Left lung (tissue), 10 donors: ENCODE measurements around the gene MSI1. TPM values are rescaled to one million over a fixed set of nuclear protein-coding genes. Genes with fewer than 3 reads are reported as not detected.

Experiments
- ATAC-seq: fragments of 200-7000 bp; cut with Tn5 transposase; one replicate; pipeline ENCODE4 v1.9.1; 2020; ENCODE audit warnings: moderate library complexity
- DNase-seq, 4 donors: peaks; one replicate each; pipeline ENCODE4 v3.0.0-alpha.2; 2013 to 2020
- H3K27ac ChIP-seq, 2 donors: fragments of 200-600 bp; sonication (generic) in 1 of 2; one replicate each; pipeline versions ENCODE4 v1.5.0 to v1.8.0; 2020 to 2021
- H3K27me3 ChIP-seq, 2 donors: fragments of 200-600 bp; sonication (generic) in 1 of 2; one replicate each; pipeline versions ENCODE4 v1.5.0 to v1.8.0; 2020 to 2021
- H3K36me3 ChIP-seq, 2 donors: fragments of 200-600 bp; sonication (generic) in 1 of 2; one replicate each; pipeline versions ENCODE4 v1.5.0 to v1.8.0; 2020 to 2021
- H3K4me1 ChIP-seq, 2 donors: fragments of 200-600 bp; one replicate each; pipeline ENCODE4 v1.8.0; 2021
- H3K4me3 ChIP-seq, 2 donors: fragments of 200-600 bp; sonication (generic) in 1 of 2; one replicate each; pipeline versions ENCODE4 v1.5.0 to v1.8.0; 2020 to 2021; ENCODE audit warnings: mild to moderate bottlenecking in 1 of 2
- H3K9me3 ChIP-seq, 2 donors: fragments of 200-600 bp; sonication (generic) in 1 of 2; one replicate each; pipeline versions ENCODE4 v1.5.0 to v1.8.0; 2020 to 2021
- intact Hi-C, 2 donors: fragments of 100-400 bp; cut with DNase I; formaldehyde crosslinking; loops; one replicate each; pipeline versions ENCODE4 v1.11.2 to v1.14.2; 2022
- polyA plus RNA-seq, 6 donors: library from polyadenylated mRNA; unstranded; fragments of 120-200 nt; gene quantifications; one replicate each; pipeline ENCODE4 v1.2.1, GENCODE V29; 2013; ENCODE audit not compliant: insufficient read length in 6 of 6
- total RNA-seq, 2 donors: library from RNA; stranded (reverse); fragmentation: NEBNext Ultra II Directional; extraction: Animal tissue kit (Norgen Biotek cat#: 25700); gene quantifications; one replicate each; pipeline ENCODE4 v1.2.1, GENCODE V29; 2021
- TF ChIP-seq, protein P1 (sequence below), 2 donors: fragments of 200-600 bp; sonication (generic) in 1 of 2; IDR thresholded peaks; one replicate each; pipeline versions ENCODE4 v1.5.0 to v1.8.0; 2021; ENCODE audit warnings: antibody characterized with exemption in 2 of 2
- donor health status: DM: no; HTN: yes; CAD: no.
- donor health status: DM: no; HTN: no; CAD: no.

Gene MSI1
- total and polyA plus RNA-seq, 8 donors, result 0.60 to 19.3 (median 16.5) TPM

- Histone ChIP-seq H3K4me1 (peaks cover 0 to 17% of the 10 kb centered on the region in 2 donors), H3K9me3 (no peaks in the 10 kb centered on the region), H3K27ac (peak overlapping the region; percentile 98 to 99), H3K4me3 (peak overlapping the region; percentile 41 to 46), H3K27me3 (no peaks in the 10 kb centered on the region), H3K36me3 (no peaks in the 10 kb centered on the region)
- ATAC-seq (peak; percentile 2), DNase-seq (no peak)
- intact Hi-C loops, result no loop called here
- TF ChIP-seq, protein P1, sequence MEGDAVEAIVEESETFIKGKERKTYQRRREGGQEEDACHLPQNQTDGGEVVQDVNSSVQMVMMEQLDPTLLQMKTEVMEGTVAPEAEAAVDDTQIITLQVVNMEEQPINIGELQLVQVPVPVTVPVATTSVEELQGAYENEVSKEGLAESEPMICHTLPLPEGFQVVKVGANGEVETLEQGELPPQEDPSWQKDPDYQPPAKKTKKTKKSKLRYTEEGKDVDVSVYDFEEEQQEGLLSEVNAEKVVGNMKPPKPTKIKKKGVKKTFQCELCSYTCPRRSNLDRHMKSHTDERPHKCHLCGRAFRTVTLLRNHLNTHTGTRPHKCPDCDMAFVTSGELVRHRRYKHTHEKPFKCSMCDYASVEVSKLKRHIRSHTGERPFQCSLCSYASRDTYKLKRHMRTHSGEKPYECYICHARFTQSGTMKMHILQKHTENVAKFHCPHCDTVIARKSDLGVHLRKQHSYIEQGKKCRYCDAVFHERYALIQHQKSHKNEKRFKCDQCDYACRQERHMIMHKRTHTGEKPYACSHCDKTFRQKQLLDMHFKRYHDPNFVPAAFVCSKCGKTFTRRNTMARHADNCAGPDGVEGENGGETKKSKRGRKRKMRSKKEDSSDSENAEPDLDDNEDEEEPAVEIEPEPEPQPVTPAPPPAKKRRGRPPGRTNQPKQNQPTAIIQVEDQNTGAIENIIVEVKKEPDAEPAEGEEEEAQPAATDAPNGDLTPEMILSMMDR (IDR thresholded peaks at IDR 0.05), result no peak
These were observed 76.6 kb downstream of the MSI1 start for GRCh38 chr12:120292411-120292660.

Other genes starting within 250 kb of the MSI1 start
- 10 to 100 TPM; 69.2 to 89.4 TPM for gene GCN1, start 174.4 kb downstream of the MSI1 start, total RNA-seq
- 10 to 100 TPM; 51.8 to 66.1 (median 56.0) TPM for gene GCN1, start 174.4 kb downstream of the MSI1 start, polyA plus RNA-seq
- gene RPLP0, start 168.1 kb downstream of the MSI1 start, total RNA-seq, result 1,000 to 10,000 TPM; 1,565 to 1,940 TPM
- 1,000 to 10,000 TPM; 3,134 to 3,748 (median 3,582) TPM for gene RPLP0, start 168.1 kb downstream of the MSI1 start, polyA plus RNA-seq
- gene PXN, start 103.4 kb downstream of the MSI1 start, total RNA-seq, result 100 to 1,000 TPM in 1 of 2 donors, 10 to 100 TPM in 1; 90.7 to 111 TPM
- gene PXN, start 103.4 kb downstream of the MSI1 start, polyA plus RNA-seq, result 10 to 100 TPM; 56.5 to 71.3 (median 64.3) TPM
- 1,000 to 10,000 TPM; 6,889 to 7,719 TPM for gene RNU4-2, start 77.3 kb downstream of the MSI1 start, total RNA-seq
- gene RNU4-2, start 77.3 kb downstream of the MSI1 start, polyA plus RNA-seq, result 10 to 100 TPM in 1 of 6 donors, 1 to 10 TPM in 2, not detected in 3; 1.3 to 14.9 (median 1.5) TPM
- 1,000 to 10,000 TPM; 3,185 to 3,518 TPM for gene RNU4-1, start 75.9 kb downstream of the MSI1 start, total RNA-seq
- gene RNU4-1, start 75.9 kb downstream of the MSI1 start, polyA plus RNA-seq, result 1 to 10 TPM in 1 of 6 donors, not detected in 5; 1.8 TPM
- 1 to 10 TPM; 1.7 to 2.3 TPM for gene SIRT4, start 66.8 kb downstream of the MSI1 start, total RNA-seq
- 1 to 10 TPM; 2.2 to 3.8 (median 3.0) TPM for gene SIRT4, start 66.8 kb downstream of the MSI1 start, polyA plus RNA-seq
- gene PLA2G1B, start 41.4 kb downstream of the MSI1 start, total RNA-seq, result 10 to 100 TPM in 1 of 2 donors, 1 to 10 TPM in 1; 4.7 to 76.9 TPM
- gene PLA2G1B, start 41.4 kb downstream of the MSI1 start, polyA plus RNA-seq, result 1 to 10 TPM; 1.1 to 2.4 (median 1.7) TPM
- gene COX6A1, start 68.9 kb upstream of the MSI1 start, total RNA-seq, result 100 to 1,000 TPM; 308 to 311 TPM
- 100 to 1,000 TPM; 187 to 217 (median 212) TPM for gene COX6A1, start 68.9 kb upstream of the MSI1 start, polyA plus RNA-seq
- gene TRIAP1, start 77.2 kb upstream of the MSI1 start, total RNA-seq, result 10 to 100 TPM; 21.9 to 29.1 TPM
- 10 to 100 TPM; 35.1 to 42.4 (median 37.5) TPM for gene TRIAP1, start 77.2 kb upstream of the MSI1 start, polyA plus RNA-seq
- gene GATC, start 77.3 kb upstream of the MSI1 start, total RNA-seq, result 10 to 100 TPM; 30.1 TPM
- gene GATC, start 77.3 kb upstream of the MSI1 start, polyA plus RNA-seq, result 10 to 100 TPM; 31.0 to 33.3 (median 31.8) TPM
- gene SRSF9, start 100.6 kb upstream of the MSI1 start, total RNA-seq, result 100 to 1,000 TPM; 120 to 136 TPM
- 100 to 1,000 TPM; 192 to 225 (median 202) TPM for gene SRSF9, start 100.6 kb upstream of the MSI1 start, polyA plus RNA-seq
- gene DYNLL1, start 126.9 kb upstream of the MSI1 start, total RNA-seq, result 100 to 1,000 TPM; 342 to 352 TPM
- gene DYNLL1, start 126.9 kb upstream of the MSI1 start, polyA plus RNA-seq, result 100 to 1,000 TPM; 352 to 436 (median 384) TPM
- 10 to 100 TPM; 23.1 to 27.9 TPM for gene COQ5, start 160.0 kb upstream of the MSI1 start, total RNA-seq
- 10 to 100 TPM; 44.5 to 58.8 (median 51.9) TPM for gene COQ5, start 160.0 kb upstream of the MSI1 start, polyA plus RNA-seq
- gene RNF10, start 165.2 kb upstream of the MSI1 start, total RNA-seq, result 100 to 1,000 TPM; 208 to 218 TPM
- gene RNF10, start 165.2 kb upstream of the MSI1 start, polyA plus RNA-seq, result 100 to 1,000 TPM; 155 to 251 (median 222) TPM
- gene POP5, start 212.2 kb upstream of the MSI1 start, total RNA-seq, result 10 to 100 TPM; 37.9 to 40.6 TPM
- 10 to 100 TPM; 41.8 to 52.6 (median 50.3) TPM for gene POP5, start 212.2 kb upstream of the MSI1 start, polyA plus RNA-seq